SH-SY5Y (cell line): ENCODE measurements around the gene DHX34.

Source experiments
- GATA2 ChIP-seq: IDR thresholded peaks from 2 replicates; pipeline ENCODE4 v1.6.1; 2011; ENCODE audit warnings: mild to moderate bottlenecking, low read depth, low read length
- GATA3 ChIP-seq: IDR thresholded peaks from 2 replicates; pipeline ENCODE4 v1.6.1; 2011; ENCODE audit warnings: low read depth, mild to moderate bottlenecking, low read length, moderate library complexity

Gene DHX34

DNA sequence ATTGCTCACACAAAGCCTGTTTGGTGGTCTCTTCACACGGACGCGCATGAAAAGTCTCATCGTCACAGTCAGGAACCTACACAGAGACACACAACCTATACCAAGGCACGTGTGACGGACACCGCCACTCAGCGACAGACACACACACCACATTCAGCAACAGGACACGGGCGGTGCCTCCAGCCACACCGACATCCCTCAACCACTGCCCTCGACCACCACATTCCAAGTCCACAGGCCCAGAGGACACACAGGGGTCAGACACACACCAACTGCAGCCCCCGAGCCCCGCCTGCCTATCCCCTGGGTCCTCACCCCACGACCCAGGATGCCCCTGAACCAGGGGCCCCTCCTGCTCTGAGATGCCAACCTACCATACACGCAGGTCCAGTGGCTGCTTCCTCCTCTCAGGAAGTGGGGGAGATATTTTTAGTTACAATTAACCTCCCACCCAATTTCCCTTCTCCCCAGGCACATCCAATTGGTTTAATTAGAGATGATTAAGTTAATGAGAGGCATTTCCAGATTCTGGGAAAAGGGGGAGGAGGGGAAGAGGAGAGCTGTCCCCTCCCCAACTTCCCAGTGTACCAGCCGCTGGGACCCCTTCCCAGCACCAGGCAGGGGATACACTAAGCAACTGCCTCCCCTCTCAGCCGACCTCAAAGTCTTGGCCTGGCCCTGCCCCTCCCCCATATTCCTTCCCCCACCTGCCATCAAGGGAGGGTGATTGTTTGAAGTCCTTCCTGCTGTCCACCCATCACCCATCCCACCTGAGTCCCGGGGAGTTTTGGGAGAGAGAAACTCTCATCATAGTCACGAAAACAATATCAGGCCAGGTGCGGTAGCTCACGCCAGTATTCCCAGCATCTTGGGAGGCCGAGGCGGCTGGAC is 49.8 kb downstream of the DHX34 start:
- TF ChIP-seq GATA2, result no peak
- no peak for TF ChIP-seq GATA3

DNA sequence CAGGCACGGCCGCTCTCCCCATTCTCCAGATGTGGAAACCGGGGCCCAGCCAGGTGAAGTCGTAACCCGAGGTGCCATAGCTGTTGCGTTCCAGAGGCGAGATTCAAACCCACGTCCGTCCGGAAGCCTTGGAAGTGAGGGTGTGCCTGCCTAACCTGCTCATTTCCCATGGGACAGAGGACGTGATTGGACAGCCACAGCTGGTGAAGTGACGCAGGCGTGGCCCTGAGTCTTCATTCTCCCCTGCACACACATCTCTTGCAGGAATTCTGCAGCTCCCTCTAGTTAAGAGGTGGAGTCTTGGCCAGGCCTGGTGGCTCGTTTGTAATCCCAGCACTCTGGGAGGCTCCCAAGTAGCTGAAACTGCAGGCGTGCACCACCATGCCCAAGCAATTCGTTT is 53.4 kb downstream of the DHX34 start:
- no peak for TF ChIP-seq GATA2
- TF ChIP-seq GATA3, result no peak

DNA sequence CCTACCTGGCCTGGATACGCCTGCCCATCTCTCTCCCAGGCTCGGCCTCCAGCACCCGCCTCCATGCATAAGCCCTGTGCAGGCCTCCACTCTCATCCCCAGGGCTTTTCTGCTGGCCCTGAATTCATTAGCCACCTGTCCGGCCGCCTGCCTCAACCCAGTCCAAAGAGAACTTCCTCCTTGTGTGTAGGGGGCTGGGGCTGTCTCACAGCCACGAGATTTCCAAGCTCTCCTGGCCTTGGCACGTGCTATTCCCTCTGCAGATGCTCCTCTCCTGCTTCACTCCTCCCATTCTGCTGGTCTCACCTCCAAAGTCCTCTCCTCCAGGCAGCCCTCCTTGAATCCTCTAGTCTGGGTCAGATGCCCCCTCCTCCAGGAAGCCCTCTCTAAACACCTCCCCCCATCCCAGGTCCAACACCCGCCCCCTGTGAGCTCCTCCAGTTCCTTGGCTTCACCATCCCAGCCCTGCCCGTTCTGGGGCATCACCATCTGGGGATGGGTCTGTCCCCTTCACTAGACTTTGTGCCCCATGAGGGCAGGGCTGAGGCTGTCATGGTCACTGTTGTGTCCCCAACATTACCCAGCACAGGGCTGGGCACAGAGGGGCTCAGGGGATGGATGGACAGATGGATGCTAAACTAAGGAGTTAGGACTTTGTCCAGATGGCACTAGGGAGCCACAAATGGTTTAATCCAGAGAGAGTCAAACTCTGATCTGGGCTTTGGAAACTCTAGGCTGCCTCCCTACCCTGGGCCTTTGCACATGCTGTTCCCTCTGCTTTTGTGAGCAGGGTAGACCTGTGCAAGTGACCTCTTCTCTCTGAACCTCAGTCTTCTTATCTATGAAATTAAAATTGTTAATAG is 55.5 kb downstream of the DHX34 start:
- TF ChIP-seq GATA2, result no peak
- TF ChIP-seq GATA3, result no peak

DNA sequence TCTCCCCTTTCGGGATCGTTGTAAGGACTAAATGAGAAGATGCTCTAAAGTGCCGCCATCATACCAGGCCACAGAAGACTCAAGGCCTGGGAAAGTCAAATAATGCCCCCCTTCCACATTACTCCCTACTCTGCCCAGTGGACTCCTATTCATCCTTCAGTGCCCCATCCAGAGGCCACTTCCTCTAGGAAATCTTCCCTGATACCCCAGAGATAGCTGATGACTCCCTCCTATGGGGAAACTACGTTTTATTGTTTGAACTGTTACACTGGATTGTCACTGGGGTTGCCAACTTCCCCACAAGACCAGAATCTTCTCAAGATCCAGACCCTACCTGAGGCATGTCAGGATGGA is 56.1 kb downstream of the DHX34 start:
- TF ChIP-seq GATA3, result no peak
- no peak for TF ChIP-seq GATA2

DNA sequence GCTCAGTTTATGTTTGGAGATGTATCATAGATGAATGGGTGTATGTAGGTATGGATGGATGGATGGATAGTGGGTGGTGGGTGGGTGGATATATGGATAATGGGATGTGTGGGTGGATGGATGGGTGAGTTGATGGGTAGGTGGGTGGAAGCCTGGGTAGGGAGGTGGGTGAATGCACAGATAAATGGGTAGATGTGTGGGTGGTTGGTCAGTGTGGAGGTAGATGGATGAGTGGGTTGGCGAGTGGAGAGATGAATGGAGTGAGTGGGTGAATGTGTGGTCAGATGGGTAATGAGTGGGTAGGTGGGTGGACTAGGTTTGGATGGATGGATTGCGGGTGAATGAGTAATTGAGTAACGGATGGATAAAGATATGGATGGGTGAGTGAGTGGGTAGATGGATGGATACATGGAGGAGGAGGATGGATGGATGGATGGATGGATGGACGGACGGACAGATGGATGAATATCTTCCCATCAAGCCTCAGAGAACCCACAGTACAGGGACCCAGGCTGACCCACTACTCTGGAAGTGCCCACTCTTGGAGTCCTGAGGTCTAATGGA is 56.8 kb downstream of the DHX34 start:
- TF ChIP-seq GATA3 (no peak), GATA2 (no peak)

DNA sequence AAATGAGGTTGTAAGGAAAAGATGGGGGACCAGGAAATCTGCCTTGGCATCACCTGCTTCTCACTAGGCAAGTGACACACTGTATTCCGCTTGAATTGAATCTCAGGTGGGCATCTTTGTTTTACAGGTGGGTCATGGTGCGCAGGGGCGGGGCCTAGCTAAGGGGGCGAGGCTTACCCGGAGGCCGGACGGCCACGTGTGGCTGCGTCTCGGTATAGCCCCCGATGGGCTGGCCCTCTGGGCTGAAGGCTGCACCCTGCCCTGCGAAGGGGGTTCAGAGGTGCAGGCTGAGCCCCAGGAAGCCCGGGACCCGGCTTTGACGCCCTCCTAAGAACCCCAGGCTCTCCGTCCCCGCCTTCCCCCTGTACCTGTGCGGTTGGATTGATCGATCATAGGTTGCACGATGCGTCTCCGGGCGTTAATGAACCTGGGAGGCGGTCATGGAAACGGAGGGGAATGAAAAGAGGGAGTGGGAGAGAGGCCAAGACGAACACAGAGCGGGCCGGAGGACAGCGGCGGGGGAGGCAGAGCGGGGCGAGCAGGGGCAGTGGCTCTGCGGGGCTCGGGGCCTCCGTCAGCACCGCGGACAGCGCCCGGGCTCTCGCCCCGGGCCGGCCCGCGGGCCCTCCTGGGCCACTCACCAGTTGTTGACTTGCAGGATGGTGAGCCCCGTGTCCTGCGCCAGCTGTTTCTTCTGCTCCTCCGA is 57.7 kb downstream of the DHX34 start:
- TF ChIP-seq GATA3 (no peak), GATA2 (no peak)

DNA sequence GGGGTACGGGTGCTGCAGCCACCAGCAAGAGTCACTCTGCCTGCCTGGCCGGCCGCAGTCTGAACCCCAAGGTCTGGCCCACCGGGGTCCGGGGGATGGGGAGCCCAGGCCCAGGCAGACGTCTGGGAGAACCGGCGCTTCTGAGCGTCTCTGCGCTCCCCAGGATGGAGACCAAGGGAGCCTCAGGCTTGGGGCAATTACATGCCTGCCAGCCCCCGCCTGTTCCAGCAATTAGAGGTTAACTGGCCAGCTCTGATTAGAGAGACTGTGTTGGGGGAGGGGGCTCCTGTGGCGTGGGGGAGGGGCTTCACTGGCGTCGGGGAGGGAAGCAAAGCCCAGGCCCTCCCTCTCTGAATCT is 58.3 kb downstream of the DHX34 start:
- TF ChIP-seq GATA3 (no peak), GATA2 (no peak)

DNA sequence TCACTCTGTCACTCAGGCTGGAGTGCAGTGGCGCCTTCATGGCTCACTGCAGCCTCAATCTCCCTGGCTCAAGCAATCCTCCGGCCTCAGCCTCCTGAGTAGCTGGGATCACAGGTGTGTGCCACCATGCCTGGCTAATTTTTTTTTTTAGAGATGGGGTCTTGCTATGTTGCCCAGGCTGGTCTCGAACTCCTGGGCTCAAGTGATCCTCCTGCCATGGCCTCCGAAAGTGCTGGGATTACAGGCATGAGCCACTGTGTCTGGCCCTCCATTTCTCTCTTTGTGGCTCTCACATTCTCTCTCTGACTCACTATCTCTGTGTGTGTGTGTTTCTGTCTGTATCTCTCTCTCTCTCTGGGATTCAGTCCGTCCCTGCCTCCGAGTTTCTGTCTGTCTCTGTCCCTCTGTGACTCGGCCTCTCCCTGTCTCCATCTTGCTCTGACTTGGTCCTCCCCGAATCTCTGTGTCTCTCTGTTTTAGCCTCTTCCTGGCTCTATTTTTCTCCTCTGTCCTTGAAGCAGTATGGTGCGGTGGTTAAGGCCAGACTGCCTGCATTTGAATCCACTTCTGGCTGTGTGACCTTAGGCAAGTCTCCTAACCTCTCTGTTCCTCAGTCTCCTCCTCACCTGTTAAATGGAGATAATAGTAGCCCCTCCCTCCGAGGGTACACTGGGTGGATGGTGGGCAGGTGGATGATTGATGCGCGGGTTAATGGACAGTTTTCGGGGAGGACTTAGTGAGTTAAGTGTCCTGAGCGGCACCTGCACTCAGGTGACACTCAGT is 59.2 kb downstream of the DHX34 start:
- TF ChIP-seq GATA2 (no peak), GATA3 (no peak)

DNA sequence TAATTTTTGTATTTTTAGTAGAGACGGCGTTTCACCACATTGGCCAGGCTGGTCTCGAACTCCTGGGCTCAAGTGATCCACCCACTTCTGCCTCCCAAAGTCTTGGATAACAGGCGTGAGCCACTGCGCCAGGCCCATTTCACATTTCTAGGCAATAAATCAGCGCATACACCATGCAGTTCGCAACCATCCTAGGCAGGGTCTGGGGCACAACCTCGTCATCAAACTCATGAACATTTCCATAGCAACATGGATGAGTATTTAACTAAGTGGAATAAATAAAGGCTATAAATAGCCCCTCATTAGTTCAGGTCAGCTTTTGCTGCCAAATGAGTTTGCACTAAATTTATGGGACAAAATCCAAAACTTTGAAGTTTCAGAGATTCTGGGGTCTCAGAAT is 62.0 kb downstream of the DHX34 start:
- TF ChIP-seq GATA2, result no peak
- TF ChIP-seq GATA3, result no peak

DNA sequence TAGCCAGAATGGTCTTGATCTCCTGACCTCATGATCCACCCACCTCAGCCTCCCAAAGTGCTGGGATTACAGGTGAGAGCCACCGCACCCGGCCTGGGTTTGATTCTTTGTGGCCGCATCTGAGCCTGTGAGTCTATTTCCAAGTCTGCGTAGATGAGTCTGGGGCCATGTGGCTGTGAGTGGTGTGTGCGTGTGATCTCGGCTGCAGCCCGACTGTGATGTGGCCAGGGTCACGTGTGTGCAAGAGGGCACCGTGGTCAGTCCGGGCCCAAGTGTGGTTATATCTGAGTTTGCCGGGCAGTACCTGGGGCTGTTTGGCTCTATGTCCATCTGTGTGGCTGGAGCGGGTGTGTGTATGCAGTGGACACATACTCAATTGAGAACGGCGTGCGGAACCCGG is 64.8 kb downstream of the DHX34 start:
- no peak for TF ChIP-seq GATA3
- TF ChIP-seq GATA2, result no peak

DNA sequence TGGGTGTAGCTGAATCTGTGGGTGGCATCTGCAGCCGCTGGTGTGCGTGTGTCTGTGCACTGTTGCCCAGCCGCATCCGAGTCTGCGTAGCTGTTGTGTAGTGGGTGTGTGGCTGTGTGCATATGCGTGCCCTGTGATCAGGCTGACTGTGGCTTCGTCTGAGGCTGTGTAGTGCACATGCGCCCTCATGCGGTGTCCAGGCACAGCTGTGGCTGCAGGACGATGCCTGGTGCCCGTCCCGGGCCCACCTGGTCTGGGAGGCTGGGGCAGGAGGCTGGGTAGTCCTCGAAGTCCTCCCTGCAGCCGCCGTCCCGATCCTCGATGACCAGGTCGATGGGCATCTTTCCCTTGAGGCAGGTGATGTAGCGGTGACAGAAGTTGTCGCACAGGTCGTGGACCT is 65.4 kb downstream of the DHX34 start:
- TF ChIP-seq GATA2 (no peak), GATA3 (no peak)

DNA sequence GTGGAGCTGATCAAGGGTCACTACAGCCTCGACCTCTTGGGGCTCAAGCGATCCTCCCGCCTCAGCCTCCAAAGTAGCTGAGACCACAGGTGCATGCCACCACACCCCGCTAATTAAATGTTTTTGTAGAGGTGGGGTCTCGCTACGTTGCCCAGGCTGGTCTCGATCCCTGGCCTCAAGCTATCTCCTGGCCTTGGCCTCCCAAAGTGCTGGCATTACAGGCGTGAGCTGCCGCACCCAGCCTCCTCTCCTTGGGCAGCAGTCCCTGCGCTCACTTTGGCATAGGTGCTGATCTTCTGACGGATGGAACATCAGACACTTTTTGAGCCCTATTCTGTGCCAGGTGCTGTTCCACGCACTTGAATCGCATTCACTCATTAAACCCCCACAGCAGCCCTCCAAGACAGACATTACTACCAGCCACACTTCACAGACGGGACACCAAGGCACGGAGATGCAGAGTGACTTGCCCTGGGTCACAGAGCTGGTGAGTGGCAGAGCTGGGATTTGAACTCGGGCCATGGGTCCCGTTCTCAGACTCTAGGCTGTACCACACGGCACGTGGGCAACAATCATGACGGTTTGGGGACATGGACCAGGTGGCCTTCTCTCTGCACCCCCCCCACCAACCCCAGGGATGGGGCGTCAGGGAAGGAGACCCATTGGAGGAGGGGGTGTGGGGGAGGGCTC is 67.0 kb downstream of the DHX34 start:
- TF ChIP-seq GATA2 (no peak), GATA3 (no peak)

DNA sequence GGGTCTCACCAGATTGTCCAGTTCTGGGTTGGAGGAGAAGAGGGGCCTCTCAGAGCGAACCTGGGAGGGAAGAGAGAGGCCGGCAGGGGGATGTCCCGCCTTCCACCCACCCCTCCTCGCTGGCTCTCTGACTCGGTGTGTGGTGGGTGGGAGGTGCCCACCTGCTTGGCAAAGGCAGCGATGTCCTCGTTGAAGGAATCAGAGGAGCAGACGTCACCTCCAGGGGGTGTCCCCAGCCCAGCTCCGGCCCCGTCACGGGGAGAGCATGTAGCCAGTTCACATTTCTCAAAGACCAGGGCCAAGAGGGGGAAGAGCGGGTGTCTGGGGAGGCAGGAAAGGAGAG is 67.5 kb downstream of the DHX34 start:
- no peak for TF ChIP-seq GATA2
- no peak for TF ChIP-seq GATA3
